H9 (cell line): ENCODE results near the gene EPN3. TPM values are rescaled to one million over a fixed set of nuclear protein-coding genes. Genes with fewer than 3 reads are reported as not detected.
A peak's percentile ranks its signal among the peaks of the same experiment; 100 is the strongest.

Experiments used
- DNase-seq: peaks from one replicate; pipeline ENCODE4 v3.0.0-alpha.2; 2017
- H2AFZ ChIP-seq: one replicate; pipeline ENCODE4 v1.6.1; 2013; ENCODE audit warnings: mild to moderate bottlenecking, low read length, control low read depth, moderate library complexity
- H2AK5ac ChIP-seq: 2 replicates; pipeline ENCODE4 v1.6.1; 2013; ENCODE audit warnings: low read length, control low read depth, mixed read lengths; ENCODE audit not compliant: insufficient read length
- H2BK120ac ChIP-seq: one replicate; pipeline ENCODE4 v1.6.1; 2013; ENCODE audit warnings: low read depth, mild to moderate bottlenecking, low read length, control low read depth, inconsistent platforms; ENCODE audit not compliant: poor library complexity, severe bottlenecking
- H2BK12ac ChIP-seq: 2 replicates; pipeline ENCODE4 v1.6.1; 2013; ENCODE audit warnings: low read length, control low read depth, mixed read lengths, low read depth; ENCODE audit not compliant: insufficient read length
- H2BK15ac ChIP-seq: 2 replicates; pipeline ENCODE4 v1.6.1; 2013; ENCODE audit warnings: low read depth, low read length, control low read depth
- H2BK20ac ChIP-seq: one replicate; pipeline ENCODE4 v1.6.1; 2013; ENCODE audit warnings: low read depth, mild to moderate bottlenecking, low read length, control low read depth, inconsistent platforms; ENCODE audit not compliant: poor library complexity, severe bottlenecking
- H2BK5ac ChIP-seq: 2 replicates; pipeline ENCODE4 v1.6.1; 2013; ENCODE audit warnings: low read length, control low read depth, mixed read lengths; ENCODE audit not compliant: insufficient read length
- H3K14ac ChIP-seq: 2 replicates; pipeline ENCODE4 v1.6.1; 2013; ENCODE audit warnings: low read length, control low read depth; ENCODE audit not compliant: insufficient read depth
- H3K18ac ChIP-seq: 2 replicates; pipeline ENCODE4 v1.6.1; 2013; ENCODE audit warnings: low read depth, mild to moderate bottlenecking, mixed read lengths, low read length, control low read depth; ENCODE audit not compliant: insufficient read length
- H3K23ac ChIP-seq: 2 replicates; pipeline ENCODE4 v1.6.1; 2013; ENCODE audit warnings: low read length, control low read depth, mixed read lengths, low read depth; ENCODE audit not compliant: insufficient read length
- H3K23me2 ChIP-seq: 2 replicates; pipeline ENCODE4 v1.6.1; 2013; ENCODE audit warnings: low read depth, mild to moderate bottlenecking, mixed read lengths, low read length, control low read depth; ENCODE audit not compliant: insufficient read length, poor library complexity, severe bottlenecking
- H3K27ac ChIP-seq: 2 replicates; pipeline ENCODE4 v1.5.1; 2013; ENCODE audit warnings: low read length, control low read depth, mixed read lengths, low read depth; ENCODE audit not compliant: insufficient read length
- H3K27me3 ChIP-seq: 2 replicates; pipeline ENCODE4 v1.6.1; 2013; ENCODE audit warnings: low read length, control low read depth, inconsistent platforms; ENCODE audit not compliant: insufficient read depth
- H3K4ac ChIP-seq: 2 replicates; pipeline ENCODE4 v1.6.1; 2013; ENCODE audit warnings: low read depth, mild to moderate bottlenecking, control low read depth, inconsistent platforms, low read length, moderate library complexity
- H3K4me1 ChIP-seq: 2 replicates; pipeline ENCODE4 v1.6.1; 2013; ENCODE audit warnings: low read length, control low read depth, inconsistent platforms; ENCODE audit not compliant: insufficient read depth
- H3K4me2 ChIP-seq: 2 replicates; pipeline ENCODE4 v1.6.1; 2013; ENCODE audit warnings: low read length, control low read depth, mixed read lengths; ENCODE audit not compliant: insufficient read length, insufficient read depth
- H3K56ac ChIP-seq: 2 replicates; pipeline ENCODE4 v1.6.1; 2013; ENCODE audit warnings: low read depth, mild to moderate bottlenecking, mixed read lengths, low read length, control low read depth; ENCODE audit not compliant: insufficient read length
- H3K79me1 ChIP-seq: 2 replicates; pipeline ENCODE4 v1.6.1; 2013; ENCODE audit warnings: low read depth, mild to moderate bottlenecking, moderate library complexity, low read length, control low read depth, inconsistent platforms; ENCODE audit not compliant: insufficient read depth, poor library complexity, severe bottlenecking
- H3K79me2 ChIP-seq: 2 replicates; pipeline ENCODE4 v1.6.1; 2013; ENCODE audit warnings: low read length, control low read depth, inconsistent platforms; ENCODE audit not compliant: insufficient read depth
- H3K9ac ChIP-seq: 2 replicates; pipeline ENCODE4 v1.6.1; 2013; ENCODE audit warnings: low read length, control low read depth, mixed read lengths; ENCODE audit not compliant: insufficient read length; ENCODE audit errors: extremely low read depth
- H3K9me3 ChIP-seq: one replicate; pipeline ENCODE4 v1.6.1; 2013; ENCODE audit warnings: low read depth, low read length, inconsistent platforms; ENCODE audit not compliant: control insufficient read depth
- H3T11ph ChIP-seq: one replicate; pipeline ENCODE4 v1.6.1; 2013; ENCODE audit warnings: mild to moderate bottlenecking, low read length, control low read depth, inconsistent platforms
- H4K20me1 ChIP-seq: one replicate; pipeline ENCODE4 v1.6.1; 2013; ENCODE audit not compliant: control insufficient read depth, insufficient read length, insufficient read depth
- H4K5ac ChIP-seq: 2 replicates; pipeline ENCODE4 v1.6.1; 2013; ENCODE audit warnings: low read depth, mild to moderate bottlenecking, mixed read lengths, low read length, control low read depth; ENCODE audit not compliant: insufficient read length
- H4K8ac ChIP-seq: replicated peaks from 2 replicates; pipeline ENCODE4 v1.6.1; 2013; ENCODE audit warnings: low read length, control low read depth, mixed read lengths, low read depth; ENCODE audit not compliant: insufficient read length
- H4K91ac ChIP-seq: 2 replicates; pipeline ENCODE4 v1.6.1; 2013; ENCODE audit warnings: low read depth, mild to moderate bottlenecking, moderate library complexity, mixed read lengths, low read length, control low read depth; ENCODE audit not compliant: insufficient read length
- H3K27ac Mint-ChIP-seq, 3 experiments: 2 replicates in 2 of 3; 3 replicates in 1 of 3; pipeline ENCODE4 v1.8.0; 2020 to 2021; ENCODE audit warnings: mixed read lengths in 3 of 3, mild to moderate bottlenecking in 1 of 3, moderate library complexity in 1 of 3
- H3K27me3 Mint-ChIP-seq: 2 replicates; pipeline ENCODE4 v1.8.0; 2021; ENCODE audit warnings: low read depth, mild to moderate bottlenecking, moderate library complexity, mixed read lengths
- H3K36me3 Mint-ChIP-seq, 3 experiments: 2 replicates in 2 of 3; 3 replicates in 1 of 3; pipeline ENCODE4 v1.8.0; 2020 to 2021; ENCODE audit warnings: low read depth in 3 of 3, mixed read lengths in 3 of 3; ENCODE audit not compliant: insufficient read depth in 1 of 3
- H3K4me1 Mint-ChIP-seq, 2 experiments: 2 replicates each; pipeline ENCODE4 v1.8.0; 2020; ENCODE audit warnings: mixed read lengths in 2 of 2
- H3K4me3 Mint-ChIP-seq, 2 experiments: 2 replicates in 1 of 2; 3 replicates in 1 of 2; pipeline ENCODE4 v1.8.0; 2020 to 2021; ENCODE audit warnings: mild to moderate bottlenecking in 2 of 2, mixed read lengths in 2 of 2, moderate library complexity in 1 of 2
- H3K9me3 Mint-ChIP-seq, 2 experiments: 2 replicates in 1 of 2; 3 replicates in 1 of 2; pipeline ENCODE4 v1.8.0; 2020; ENCODE audit warnings: mild to moderate bottlenecking in 2 of 2, mixed read lengths in 2 of 2, moderate library complexity in 1 of 2
- CTCF ChIP-seq: fragments of 200-600 bp; sonication (generic); conservative IDR thresholded peaks from 3 replicates; pipeline ENCODE4 v1.8.0; 2021; ENCODE audit warnings: antibody characterized with exemption, mild to moderate bottlenecking
- WGBS: extraction: QIAGEN DNeasy Blood & Tissue Kit; methylation state at CpG from one replicate; pipeline ENCODE4 v1.1.7; 2013; ENCODE audit warnings: missing lambda C conversion rate, low lambda C conversion rate, mixed read lengths; ENCODE audit not compliant: insufficient read length; ENCODE audit errors: extremely low coverage; 5-methylcytosine and 5-hydroxymethylcytosine counted together
- total RNA-seq: library from RNA; stranded (reverse); gene quantifications from 2 replicates; pipeline ENCODE4 v1.2.1, GENCODE V29; 2021

Gene EPN3
- total RNA-seq, 1 experiment from 2014 or later = 1.9 TPM

GRCh38 chr17:50565402-50566350, 33.1 kb downstream of the EPN3 start:
- no CpG with 5 or more reads among the region's 10 CpGs for WGBS
- no peak overlapping the region for H4K8ac ChIP-seq
- H3K27ac ChIP-seq = no peak overlapping the region
- Mint-ChIP-seq H3K4me3 (peak overlapping the region in 1 of 2 experiments; percentile 44; a peak in 2 of 5 replicates), H3K4me1 (peaks cover 34 to 65% of the 10 kb centered on the region in 2 experiments), H3K36me3 (no peaks in the 10 kb centered on the region; a peak in 1 of 7 replicates), H3K9me3 (no peaks in the 10 kb centered on the region), H3K27ac (no peak overlapping the region; a peak in 1 of 7 replicates), H3K27me3 (peaks cover 77% of the 10 kb centered on the region)
- no peak overlapping the region for H4K5ac ChIP-seq
- no peak overlapping the region; the same call in 1 of the 2 replicates for H3K4ac ChIP-seq
- no peak overlapping the region for H2AFZ ChIP-seq
- H3K4me2 ChIP-seq = peak overlapping the region; percentile 37
- no peak overlapping the region for H2BK5ac ChIP-seq
- no peak overlapping the region for H3K9ac ChIP-seq
- H2BK20ac ChIP-seq = no peak overlapping the region
- H3K79me1 ChIP-seq = no peaks in the 10 kb centered on the region
- peaks cover 40% of the 10 kb centered on the region for H3K27me3 ChIP-seq
- H2BK12ac ChIP-seq = no peak overlapping the region
- H3K23ac ChIP-seq = no peak overlapping the region
- no peaks in the 10 kb centered on the region for H3K9me3 ChIP-seq
- peak overlapping the region; percentile 83 for H2BK120ac ChIP-seq
- H4K20me1 ChIP-seq = no peaks in the 10 kb centered on the region
- H3K23me2 ChIP-seq = peaks cover 13% of the 10 kb centered on the region
- TF ChIP-seq CTCF = no peak
- no peaks in the 10 kb centered on the region for H3K79me2 ChIP-seq
- H2AK5ac ChIP-seq = no peak overlapping the region
- no peak for DNase-seq
- no peak overlapping the region for H4K91ac ChIP-seq
- H2BK15ac ChIP-seq = no peak overlapping the region
- H3T11ph ChIP-seq = no peak overlapping the region
- H3K56ac ChIP-seq = no peak overlapping the region
- H3K4me1 ChIP-seq = peaks cover 2% of the 10 kb centered on the region; the same call in 1 of the 2 replicates
- peak overlapping the region; percentile 28 for H3K18ac ChIP-seq
- peak overlapping the region; percentile 10 for H3K14ac ChIP-seq
